CD4-positive, alpha-beta T cell treated with Interleukin-1 beta for 1 hour (primary cell): Measurements from ENCODE around the gene MORN5.

Experiments
- DNase-seq, 2 donors: peaks; one replicate each; pipeline ENCODE4 v3.0.0-alpha.2; 2020 to 2022

MORN5 gene

DNA sequence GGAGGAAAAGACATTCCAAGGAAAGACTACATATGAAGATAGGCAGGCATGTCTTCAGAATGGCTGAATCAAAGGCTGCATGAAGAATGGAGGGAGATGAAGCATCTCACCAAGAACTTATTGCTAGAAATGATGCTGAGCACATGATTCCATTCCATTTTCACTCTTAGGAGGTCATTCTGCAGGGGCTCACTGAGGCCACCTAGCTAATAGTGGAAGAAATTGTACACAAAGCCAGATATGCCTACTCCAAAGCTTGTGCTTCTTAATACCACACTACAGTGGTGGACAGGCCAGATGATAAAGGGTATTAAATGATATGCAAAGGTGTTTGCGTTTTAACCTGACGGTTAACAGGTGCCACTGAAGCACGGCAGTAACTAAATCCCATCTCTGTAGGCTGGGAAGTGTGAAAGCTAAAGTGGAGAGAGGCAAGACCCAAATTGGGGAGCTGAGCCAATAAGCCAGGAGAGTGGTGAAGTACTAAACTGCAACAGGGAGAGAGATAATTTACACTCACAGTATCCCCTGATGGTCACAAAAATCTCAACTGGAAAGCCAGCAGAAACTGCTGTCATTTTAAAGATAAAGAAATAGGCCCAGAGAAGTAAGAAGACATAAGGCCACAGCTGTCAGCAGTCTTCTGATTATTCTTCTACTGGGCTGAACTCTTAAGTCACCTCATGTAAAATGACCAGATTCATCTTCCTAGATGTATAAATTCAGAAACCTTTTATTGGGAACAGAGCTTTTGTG is 14.7 kb upstream of the MORN5 start:
- DNase-seq: no peak

DNA sequence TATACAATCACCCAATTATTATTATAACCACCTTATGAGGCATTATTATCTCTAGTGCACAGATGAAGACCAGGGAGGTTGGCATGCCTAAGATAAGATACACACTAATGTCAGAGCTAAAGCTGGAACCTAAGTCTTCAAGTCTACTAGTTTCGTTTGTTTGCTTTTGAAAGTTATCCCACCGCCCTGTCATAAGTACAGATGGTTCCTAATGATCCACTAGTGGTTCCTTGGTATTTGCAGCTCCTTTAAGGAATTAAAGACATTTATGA is 14.2 kb upstream of the MORN5 start:
- no peak for DNase-seq

DNA sequence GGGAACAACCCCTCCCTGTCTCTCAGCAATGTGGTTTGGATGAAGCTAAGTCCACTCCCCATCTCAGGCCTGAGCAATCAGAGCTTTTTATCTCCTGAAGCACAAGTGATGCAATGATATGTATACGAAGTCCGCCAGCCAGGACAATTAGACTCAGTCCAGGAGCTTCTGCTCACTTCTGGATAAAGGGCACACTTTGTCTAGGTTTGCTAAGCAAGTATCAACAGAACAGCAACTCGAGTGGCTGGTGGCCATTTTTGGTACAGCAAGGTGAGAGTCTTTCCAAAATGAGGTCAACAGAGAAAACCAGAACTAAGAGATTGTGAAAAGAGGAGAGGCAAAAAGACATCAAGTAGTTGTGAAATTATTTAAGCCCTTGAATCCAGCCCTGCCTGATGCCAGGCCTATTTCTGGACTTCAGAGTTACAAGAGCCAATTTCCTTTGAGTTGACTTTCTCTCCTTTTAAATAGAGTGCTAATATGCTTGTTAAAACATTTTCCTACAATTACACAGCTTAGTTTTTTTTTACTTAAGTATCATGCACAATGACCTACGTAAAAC is 8.4 kb upstream of the MORN5 start:
- DNase-seq: no peak

DNA sequence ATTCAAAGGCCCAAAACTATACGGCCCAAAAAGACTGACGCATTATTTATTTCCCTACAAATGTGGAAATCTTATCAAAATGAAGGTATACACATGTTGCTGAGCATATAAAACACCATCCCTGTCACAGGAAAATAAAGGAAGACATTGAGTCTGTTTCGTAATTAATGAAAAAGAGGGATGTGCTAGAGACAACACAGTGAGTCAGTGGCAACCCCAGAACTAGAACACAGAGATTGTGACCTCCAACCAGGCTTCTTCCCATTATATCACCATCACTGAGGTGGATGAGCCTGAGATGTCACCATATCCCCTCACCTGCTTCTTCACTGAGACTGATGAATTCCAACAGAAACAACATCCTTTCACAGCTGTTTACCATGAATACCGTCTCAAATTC is 3.9 kb upstream of the MORN5 start:
- no peak for DNase-seq

DNA sequence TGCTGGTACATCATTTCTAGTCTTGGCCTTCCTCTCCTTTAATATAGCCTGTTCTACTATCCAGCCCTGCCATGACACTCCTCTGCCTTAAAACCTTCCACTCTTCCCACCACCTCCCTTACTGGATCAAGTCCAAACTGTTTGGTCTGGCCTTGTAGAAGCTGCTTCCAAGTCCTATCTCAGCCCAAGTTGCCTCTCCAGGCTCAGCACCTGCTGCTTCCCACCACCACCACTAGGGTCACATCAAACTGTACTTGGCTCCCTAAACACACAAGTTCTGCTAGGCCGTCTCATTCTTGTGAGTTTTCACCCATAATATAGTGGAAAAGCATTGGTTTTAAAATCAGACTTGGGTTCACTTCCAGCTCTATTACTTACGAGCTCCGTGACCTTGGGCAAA is 1.5 kb upstream of the MORN5 start:
- peak; percentile 23 to 32 for DNase-seq

DNA sequence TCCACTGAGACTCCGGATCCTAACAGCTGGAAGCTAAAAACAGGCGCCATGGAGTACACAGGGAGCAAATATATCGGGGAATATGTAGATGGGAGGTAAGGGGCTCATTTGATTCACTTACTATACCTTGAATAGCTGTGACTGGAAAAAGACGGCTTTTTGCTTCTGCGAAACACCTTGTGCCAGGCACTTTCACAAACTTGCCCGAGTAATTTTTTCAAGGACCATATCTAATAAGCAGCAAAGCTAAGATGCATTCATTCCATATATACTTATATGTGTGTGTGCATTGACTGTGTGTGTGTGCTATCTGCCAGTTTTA is 178 bp downstream of the MORN5 start:
- DNase-seq: no peak

DNA sequence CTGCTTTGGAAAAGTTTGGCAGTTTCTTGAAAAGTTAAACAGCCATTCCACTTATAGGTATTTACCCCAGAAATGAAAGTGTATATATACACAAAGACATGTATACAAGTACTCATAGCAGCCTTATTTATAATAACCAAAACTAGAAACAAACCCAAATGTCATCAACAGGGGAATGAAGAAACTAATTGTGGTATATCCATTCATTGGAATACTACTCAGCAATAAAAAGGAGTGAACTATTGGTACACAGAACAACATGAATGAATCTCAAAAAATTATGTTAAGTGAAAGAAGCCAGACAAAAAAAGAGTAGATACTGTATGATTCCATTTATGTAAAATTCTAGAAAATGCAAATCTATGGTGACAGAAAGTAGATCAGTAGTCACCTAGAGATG is 2.7 kb downstream of the MORN5 start:
- DNase-seq: no peak

DNA sequence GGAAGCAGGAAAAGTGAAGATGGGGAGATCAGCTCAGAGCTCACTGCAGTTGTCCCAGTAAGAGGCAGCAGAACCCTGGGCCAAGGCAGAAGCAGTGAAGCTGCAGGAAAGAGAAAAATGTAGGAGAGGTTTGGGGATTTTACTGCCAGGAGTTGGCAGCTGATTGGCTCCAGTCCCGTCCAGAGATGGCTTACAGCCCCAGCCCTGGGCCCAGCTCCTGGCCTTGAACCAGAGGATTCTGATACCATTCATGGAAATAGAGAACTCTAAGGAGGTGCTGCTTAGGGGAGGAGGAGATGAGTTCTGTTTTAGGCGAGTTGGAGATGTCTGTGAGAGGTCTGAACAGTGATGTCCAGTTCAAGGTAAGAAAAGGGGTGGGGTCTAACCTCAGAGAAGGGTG is 4.6 kb downstream of the MORN5 start:
- no peak for DNase-seq

DNA sequence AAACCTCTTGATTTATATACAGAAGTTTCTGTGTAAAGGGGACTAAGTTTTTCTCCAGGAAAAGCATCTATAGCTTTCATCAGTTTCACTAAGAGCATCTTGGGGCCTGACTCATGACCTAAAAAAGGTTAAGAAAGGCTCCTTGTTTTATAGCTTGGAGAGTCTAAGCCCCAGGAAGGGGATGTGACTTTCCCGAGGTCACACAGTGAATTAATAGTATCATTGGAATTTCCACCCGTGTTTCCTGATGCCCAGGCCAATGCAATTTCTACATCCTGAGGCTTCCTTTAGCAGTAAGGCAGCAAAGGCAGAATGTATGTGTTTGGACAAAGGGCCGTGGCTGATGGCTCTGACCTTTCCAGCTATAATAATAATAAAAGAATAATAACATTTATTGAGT is 8.6 kb downstream of the MORN5 start:
- no peak for DNase-seq

DNA sequence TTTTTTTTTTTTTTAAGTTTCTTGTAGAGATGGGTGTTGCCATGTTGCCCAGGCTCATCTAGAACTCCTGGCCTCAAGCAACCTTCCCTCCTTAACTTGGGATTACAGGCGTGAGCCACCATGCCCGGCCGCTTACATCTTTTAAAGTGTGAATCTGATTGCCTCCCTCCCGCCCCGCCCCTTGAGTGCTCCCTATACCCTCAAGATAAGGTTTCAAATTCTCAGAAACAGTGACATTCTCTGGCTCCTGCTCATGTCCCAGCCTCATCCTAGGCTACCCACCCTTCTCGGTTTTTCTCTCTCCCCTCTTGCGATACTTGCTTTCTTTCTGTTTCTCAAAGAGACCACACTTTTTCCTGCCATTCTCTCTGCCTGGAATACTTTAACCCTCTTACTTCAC is 12.4 kb downstream of the MORN5 start:
- DNase-seq: no peak

DNA sequence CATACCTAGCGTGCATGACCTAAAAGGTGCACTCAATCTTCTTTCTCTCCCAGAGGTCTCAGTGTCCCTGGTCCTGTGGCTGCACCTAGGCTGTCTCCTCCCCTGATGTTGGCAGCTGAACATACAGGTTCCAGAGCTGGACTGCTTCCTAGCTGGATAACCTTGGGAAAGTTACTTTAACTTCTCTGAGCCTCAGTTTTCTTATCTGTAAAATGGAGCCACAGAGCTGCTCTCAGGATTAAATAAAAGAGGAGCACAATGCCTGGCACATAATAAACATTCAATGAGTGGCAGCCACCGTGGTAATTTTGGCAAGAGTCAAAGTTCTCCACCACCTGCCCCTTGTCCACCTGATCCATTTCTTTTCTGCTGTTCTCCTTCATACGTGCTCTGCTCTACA is 14.0 kb downstream of the MORN5 start:
- no peak for DNase-seq

DNA sequence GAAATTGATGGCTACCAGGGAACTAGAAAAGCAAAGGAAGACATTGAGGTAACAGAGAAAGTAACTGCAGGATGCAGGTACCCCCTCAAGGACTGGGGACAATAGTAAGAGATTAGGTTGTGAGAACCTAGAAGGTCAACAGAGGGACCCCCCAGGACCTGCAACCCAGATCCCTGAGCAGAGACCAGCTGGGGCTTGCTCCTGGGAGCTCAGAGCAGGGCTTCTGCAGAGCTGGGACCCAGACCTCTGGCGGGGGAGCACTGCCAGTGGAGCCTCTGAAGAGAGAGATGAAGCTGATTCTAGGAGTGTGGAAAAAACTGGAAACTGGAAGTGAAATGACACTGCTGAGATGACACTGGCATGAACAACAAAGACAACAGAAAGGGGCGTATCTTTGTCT is 17.2 kb downstream of the MORN5 start:
- DNase-seq: no peak

DNA sequence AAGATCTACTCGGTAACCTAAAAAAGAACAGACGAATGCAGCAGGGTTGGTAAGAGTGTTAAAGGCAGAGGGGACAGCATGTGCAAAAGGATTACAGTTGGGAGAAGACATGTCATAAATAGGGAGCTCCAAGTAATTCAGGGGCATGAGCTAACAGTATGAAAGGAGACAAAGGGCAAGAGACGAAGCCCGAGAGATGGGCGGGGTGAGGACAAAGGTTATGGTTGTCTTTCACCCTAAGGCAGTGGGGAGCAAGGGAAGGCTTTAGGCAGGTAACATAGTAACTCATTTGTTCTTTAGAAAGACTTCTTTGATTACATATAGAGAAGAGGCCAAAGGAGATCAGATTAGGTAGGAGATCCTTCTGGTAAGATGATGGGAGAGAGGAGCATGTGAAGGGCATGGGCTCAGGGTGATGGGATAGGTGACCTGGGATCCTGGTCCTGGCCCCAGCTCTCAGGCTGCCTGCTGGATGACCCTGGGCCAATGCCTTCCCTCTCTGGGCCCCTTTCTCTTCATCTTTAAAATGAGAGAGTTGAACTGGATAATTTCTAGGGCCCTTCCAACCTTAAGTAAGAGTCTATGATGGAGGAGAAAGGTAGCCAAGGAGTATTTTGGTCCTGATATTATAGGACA is 19.5 kb downstream of the MORN5 start:
- no peak for DNase-seq

DNA sequence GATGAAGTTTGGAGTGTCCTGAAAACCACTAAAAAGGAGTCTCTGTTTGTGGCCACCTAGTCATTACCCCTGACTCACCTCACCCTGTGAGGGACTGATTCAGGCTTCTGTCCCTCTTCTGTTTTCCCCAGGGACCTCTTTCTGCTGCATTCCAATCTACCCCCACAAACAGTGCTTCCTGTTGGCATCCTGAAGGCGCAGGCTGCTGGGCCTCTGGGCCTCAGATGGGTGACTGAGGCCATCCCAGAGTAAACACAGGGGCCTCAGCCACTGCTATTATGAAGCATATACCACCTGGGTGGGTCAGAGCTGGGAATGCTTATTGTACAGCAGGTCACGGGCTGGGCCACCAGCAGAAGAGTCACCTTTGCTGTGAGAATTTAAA is 20.0 kb downstream of the MORN5 start:
- DNase-seq: no peak

DNA sequence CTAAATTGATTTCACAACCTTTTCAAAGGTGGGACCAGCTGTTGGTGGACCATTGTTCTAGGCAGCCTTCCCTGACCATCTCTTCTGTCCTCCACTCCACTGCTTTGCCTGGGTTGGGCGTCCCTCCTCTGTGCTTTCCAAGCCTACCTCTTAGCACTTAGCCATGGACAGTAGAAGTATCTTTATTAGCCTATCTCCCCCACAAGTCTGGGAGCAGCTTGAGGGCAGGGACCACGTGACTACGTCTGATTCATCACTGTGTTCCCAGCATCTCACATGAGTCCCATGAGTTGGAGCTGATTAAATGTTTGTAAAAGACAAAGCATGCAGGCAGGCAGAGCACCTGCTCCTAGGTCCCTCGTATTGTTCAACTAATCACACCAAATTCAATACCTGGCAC is 20.9 kb downstream of the MORN5 start:
- no peak for DNase-seq

DNA sequence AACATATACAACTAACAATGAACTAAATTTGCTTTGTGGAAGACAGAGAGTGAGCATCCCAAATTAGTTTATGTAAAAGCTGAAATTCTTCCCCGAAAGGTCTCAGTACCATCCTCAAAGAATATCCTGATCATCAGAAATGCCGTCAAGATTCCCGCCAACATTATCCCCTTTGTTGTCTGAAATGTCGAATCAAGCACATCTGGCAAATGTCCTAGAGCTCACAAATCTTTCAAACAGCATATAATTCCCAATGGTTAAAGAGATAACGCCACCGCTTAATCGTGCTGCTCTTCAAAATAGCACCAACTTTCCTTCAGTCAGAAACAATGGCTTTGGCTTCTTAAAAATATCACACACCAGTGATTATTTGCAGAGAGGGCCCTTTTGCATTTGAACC is 23.8 kb downstream of the MORN5 start:
- DNase-seq: no peak

DNA sequence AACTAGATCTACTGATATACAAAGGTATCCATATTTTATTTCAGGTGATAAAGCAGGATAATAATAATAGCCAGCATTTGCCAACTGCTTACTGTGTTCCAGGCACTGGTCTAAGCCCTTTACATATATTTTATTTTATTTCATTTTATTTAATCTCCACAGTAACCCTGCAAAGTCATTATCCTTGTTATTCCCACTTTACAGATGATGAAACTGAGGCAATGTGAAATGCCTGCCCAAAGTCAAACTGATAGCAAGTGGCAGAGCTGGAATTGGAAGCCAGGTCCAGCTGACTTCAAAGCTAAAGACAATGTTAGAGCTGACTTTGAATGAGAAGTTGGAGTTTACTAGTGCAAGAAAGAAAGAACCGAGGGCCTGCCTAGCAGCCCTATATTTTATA is 24.8 kb downstream of the MORN5 start:
- DNase-seq: no peak

DNA sequence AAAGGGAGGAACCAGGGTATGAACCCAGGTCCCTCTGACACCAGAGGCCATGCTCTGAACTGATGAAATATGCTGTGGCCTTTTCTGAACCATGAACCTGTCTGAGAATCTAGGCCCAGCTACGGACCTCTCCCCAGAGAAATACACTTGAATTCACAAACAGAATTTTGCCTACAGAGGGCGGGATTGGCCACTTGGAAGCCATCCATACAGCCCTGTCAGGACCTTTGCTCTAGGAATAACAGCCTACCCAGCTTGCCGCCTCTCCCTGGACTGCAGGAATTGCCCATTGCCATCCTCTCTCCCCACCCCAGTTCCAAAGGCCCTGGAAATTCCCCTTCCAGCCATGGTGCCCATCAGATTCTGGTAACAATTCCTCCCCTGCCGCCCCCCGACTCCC is 26.6 kb downstream of the MORN5 start:
- DNase-seq: no peak

DNA sequence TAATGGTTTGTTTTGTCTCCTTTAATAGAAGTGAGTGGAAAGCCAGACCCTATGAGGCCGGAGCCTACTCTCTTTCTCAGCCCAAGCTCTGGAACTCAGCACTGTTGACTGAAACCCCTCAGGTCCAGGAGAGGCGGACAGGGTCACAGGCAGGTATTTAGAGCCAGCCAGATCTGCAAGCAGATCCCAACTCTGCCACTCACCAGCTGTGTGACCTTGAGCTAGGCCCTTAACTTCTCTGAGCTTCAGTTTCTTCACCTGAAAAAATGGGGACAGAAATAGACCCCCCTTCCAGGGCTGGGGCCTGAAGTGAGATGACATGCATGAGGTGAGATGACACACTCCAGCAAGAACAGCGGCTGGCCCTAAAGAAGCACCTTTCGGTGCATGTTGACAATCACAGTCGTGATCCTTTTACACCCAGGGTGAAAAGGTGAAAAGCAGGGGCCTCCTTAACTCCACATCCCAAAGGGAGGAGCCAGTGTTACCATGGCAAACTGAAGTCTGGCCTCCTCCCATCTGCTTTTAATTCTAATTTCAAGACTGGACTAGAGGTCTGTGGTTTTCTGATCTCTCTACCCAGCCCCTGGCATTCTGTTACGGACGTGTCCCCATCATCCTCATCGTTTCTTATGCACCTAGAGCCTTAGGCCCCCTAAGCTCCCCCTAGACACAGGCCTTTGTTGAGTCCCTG is 27.2 kb downstream of the MORN5 start:
- DNase-seq: no peak

DNA sequence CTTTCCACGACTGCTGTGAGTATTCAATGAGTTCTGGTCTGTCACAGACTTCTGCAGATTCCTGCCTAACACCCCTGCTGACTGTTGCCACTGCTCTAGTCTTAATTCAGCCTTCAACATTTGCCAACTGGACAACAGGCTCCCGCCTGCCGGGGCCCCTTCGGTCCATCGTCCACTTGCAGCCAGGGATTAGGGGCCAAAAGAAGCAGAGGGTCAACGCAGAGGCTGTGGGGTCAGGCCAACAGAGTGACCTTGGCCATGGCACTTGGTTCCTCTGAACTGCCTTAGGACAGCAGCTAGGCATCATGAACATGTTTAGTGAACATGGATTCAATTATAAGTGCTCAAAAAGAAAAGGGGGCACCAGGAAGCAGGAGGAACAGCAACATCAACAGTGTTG is 28.7 kb downstream of the MORN5 start:
- no peak for DNase-seq

DNA sequence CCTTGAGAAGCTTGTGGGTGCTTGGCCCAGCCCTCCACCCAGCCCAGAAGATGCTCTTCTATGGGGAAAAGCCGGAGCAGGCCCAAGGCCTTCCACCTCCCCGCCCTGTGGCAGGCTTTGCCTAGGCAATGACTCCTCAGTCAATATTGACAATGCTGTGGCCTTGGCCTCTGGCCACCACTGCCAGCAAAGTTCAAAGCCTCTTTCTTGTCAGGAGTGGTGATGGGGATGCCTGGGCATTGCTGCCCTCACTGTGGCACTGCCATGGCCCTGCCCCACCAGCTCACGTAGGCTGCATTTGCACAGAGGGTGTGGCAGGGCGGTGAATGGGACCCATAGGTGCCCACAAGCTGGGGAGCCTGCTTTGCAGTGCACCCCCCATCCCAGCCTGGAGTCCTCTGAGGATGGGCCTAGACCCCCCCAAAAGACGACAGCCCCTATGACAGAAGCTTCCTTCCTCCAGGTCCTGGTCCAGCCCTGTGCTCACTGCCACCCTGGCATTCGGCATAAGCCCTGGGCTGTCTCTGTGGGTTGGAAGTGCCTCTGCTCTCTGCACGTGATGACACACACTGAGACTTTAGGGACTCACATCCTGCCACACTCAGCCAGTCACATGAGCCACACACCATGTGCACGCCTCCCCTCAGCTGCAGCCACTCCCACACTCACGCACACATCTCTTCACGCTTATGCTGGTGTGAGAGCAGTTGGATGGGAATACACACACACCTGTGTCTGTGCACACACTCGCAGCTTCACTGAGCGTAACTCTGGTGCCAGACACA is 31.1 kb downstream of the MORN5 start:
- no peak for DNase-seq

DNA sequence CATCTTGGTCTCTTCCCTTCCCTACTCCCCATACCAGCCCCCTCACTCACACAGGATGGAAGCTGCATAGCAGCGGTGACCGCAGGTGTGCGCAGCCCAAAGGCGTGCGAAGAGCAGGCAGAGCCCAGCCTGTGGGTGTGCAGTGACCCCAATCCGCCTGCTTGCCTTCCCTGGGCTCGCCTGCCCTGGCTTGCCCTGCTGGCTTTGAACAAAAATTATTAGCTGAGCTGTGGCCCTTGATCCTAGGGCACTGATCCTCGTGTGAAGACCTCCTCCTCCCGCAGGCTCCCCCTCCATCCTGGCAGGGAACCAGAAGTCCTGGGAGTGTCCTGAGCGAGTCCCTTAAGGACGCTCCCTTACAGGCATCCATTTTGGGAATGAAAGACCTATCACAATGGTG is 31.9 kb downstream of the MORN5 start:
- DNase-seq: no peak

DNA sequence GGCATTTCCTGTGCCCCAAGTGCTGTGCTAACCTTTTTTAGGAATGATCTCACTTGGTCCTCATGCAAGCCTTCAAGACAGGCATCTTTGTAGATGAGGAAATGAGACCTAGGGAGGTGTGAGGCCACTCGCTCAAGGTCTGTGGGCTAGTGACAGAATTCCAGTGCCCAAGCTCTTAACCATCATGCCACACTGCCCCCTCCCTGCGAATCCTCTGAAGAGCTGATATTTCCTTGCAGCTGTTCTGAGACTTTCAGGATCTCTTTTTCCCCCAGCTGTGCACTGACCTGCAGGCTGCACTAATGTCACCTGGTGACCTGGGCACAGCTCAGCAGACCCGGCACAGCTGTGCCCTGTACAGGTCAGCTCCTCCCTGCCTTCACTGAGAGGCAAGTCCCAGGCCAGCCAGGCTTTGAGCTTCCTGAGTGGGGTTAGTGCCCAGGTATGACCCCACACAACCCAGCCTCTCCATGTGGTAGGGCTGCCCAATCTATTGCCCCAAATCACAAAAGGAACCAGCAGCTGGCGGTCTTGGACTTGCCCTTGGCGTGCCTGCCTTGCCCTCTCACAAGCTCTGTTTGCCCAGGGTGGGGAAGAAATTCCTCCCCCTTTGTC is 32.7 kb downstream of the MORN5 start:
- DNase-seq: no peak
